T-helper 22 cell (primary cell): ENCODE data around the gene CTSW.

ENCODE experiments used
- DNase-seq: peaks from one replicate; pipeline ENCODE4 v3.0.0-alpha.2; 2020; ENCODE audit warnings: low read depth

Gene CTSW

GRCh38 chr11:65928667-65929066, 49.0 kb downstream of the CTSW start:
- no peak for DNase-seq

GRCh38 chr11:65931773-65932557, 52.3 kb downstream of the CTSW start:
- no peak for DNase-seq

GRCh38 chr11:65932558-65932919, 52.9 kb downstream of the CTSW start:
- no peak for DNase-seq
